ENCODE measurements around the gene ELL2.

- TF ChIP-seq CTCF (IDR thresholded peaks at IDR 0.05) (no peak), EZH2 (IDR thresholded peaks at IDR 0.05; ENCODE audit: borderline replicate concordance, insufficient read depth, low read depth, low read length, poor library complexity, severe bottlenecking) (no peak)
Observed at GRCh38 chr5:95862671-95863382, 98.8 kb downstream of the ELL2 start.
